HepG2 (cell line): ENCODE results near the gene ATRX. TPM values are rescaled to one million over a fixed set of nuclear protein-coding genes. Genes with fewer than 3 reads are reported as not detected.
"Not testable (repeated sequence)": the region's sequence is repeated elsewhere in the genome, so short reads cannot be mapped to it uniquely, and the experiment has no call there.

Experiments
- ATAC-seq: fragments of 200-7000 bp; cut with Tn5 transposase; 3 replicates; pipeline ENCODE4 v1.9.1; 2020; ENCODE audit warnings: mild to moderate bottlenecking, moderate library complexity
- BruUV-seq: library from RNA; stranded (reverse); fragments of 400-500 nt; replicated peaks from 2 replicates; lab custom pipeline; 2021; lab: Mats Ljungman, UMichigan
- CTCF ChIA-PET: fragments of 300-600 bp; formaldehyde crosslinking; extraction: SDS; loops from one replicate; lab custom pipeline; 2021; ENCODE audit warnings: low total read pairs, inconsistent platforms, low intra/inter-chr PET ratio; lab: Yijun Ruan, JAX
- POLR2A ChIA-PET: fragments of 350-600 bp; sonication (Branson Sonifier 250); formaldehyde crosslinking; loops from one replicate; lab custom pipeline; 2020; ENCODE audit warnings: antibody characterized with exemption, inconsistent platforms; lab: Yijun Ruan, JAX
- DNase-seq: peaks from one replicate; pipeline ENCODE4 v3.0.0-alpha.2; 2015; ENCODE audit warnings: low spot score
- FAIRE-seq: peaks from 3 replicates; lab custom pipeline; 2011; peaks lifted over from hg19 to GRCh38; lab: Jason Lieb, UNC
- H2AFZ ChIP-seq: one replicate; pipeline ENCODE4 v1.6.1; 2011; ENCODE audit warnings: low read length, inconsistent platforms
- H3K27ac ChIP-seq: fragments of 300-600 bp; 3 replicates; pipeline ENCODE4 v1.8.0; 2011; ENCODE audit warnings: mixed run types, mild to moderate bottlenecking, mixed read lengths, low read length, inconsistent platforms; ENCODE audit not compliant: insufficient read depth; ENCODE audit errors: extremely low read length
- H3K27me3 ChIP-seq, 2 experiments: fragments of 200-600 bp in 1 of 2; 2 replicates in 1 of 2; 3 replicates in 1 of 2; pipeline versions ENCODE4 v1.6.0 to v1.8.0; 2011; ENCODE audit warnings: low read length in 2 of 2, mild to moderate bottlenecking in 2 of 2, moderate library complexity in 2 of 2, inconsistent platforms in 1 of 2; ENCODE audit not compliant: insufficient read depth in 2 of 2, control insufficient read depth in 1 of 2
- H3K36me3 ChIP-seq, 2 experiments: fragments of 200-600 bp in 1 of 2; replicated peaks in 1 of 2; 2 replicates in 1 of 2; 3 replicates in 1 of 2; pipeline versions ENCODE4 v1.5.1 to v1.8.0; 2011; ENCODE audit warnings: low read length in 2 of 2, inconsistent platforms in 1 of 2; ENCODE audit not compliant: insufficient read depth in 2 of 2, control insufficient read depth in 1 of 2
- H3K4me1 ChIP-seq: 2 replicates; pipeline ENCODE4 v1.5.1; 2012; ENCODE audit warnings: low read length, inconsistent platforms; ENCODE audit not compliant: insufficient read depth
- H3K4me2 ChIP-seq: 2 replicates; pipeline ENCODE4 v1.6.0; 2011; ENCODE audit warnings: low read depth, low read length, inconsistent platforms
- H3K4me3 ChIP-seq, 3 experiments: fragments of 200-600 bp in 1 of 3; sonication (generic), shearing (Covaris generic) in 1 of 3; replicated peaks in 1 of 3; 2 replicates each; pipeline ENCODE4 v1.5.1; 2011 to 2016; ENCODE audit warnings: low read length in 3 of 3, inconsistent platforms in 2 of 3, low read depth in 2 of 3, mild to moderate bottlenecking in 2 of 3, control low read depth in 1 of 3, mixed read lengths in 1 of 3; ENCODE audit not compliant: insufficient read depth in 1 of 3
- H3K79me2 ChIP-seq: one replicate; pipeline ENCODE4 v1.6.1; 2011; ENCODE audit warnings: low read length, inconsistent platforms; ENCODE audit not compliant: insufficient read depth
- H3K9ac ChIP-seq: 2 replicates; pipeline ENCODE4 v1.6.0; 2011; ENCODE audit warnings: mild to moderate bottlenecking, low read depth, low read length, inconsistent platforms; ENCODE audit not compliant: insufficient read depth
- H3K9me3 ChIP-seq: 2 replicates; pipeline ENCODE4 v1.5.1; 2012; ENCODE audit warnings: mild to moderate bottlenecking, low read length
- H4K20me1 ChIP-seq: 2 replicates; pipeline ENCODE4 v1.6.0; 2011; ENCODE audit warnings: inconsistent platforms, mild to moderate bottlenecking, low read length, moderate library complexity; ENCODE audit not compliant: insufficient read depth
- NCOA1 ChIP-seq: sonication (generic); formaldehyde crosslinking; IDR thresholded peaks from 2 replicates; pipeline ENCODE4 v1.9.0; 2021; ENCODE audit warnings: missing genetic modification reagents
- ZBTB33 ChIP-seq: sonication (generic); formaldehyde crosslinking; IDR thresholded peaks from 2 replicates; pipeline ENCODE4 v1.4.0; 2020; ENCODE audit warnings: missing genetic modification reagents
- ZFP41 ChIP-seq: sonication (generic); formaldehyde crosslinking; IDR thresholded peaks from 2 replicates; pipeline ENCODE4 v1.4.0; 2020; ENCODE audit warnings: mild to moderate bottlenecking, missing genetic modification reagents, borderline replicate concordance
- ZNF24 ChIP-seq: fragments of 450-650 bp; IDR thresholded peaks from 2 replicates; pipeline ENCODE4 v1.6.1; 2017; ENCODE audit warnings: antibody characterized with exemption, mild to moderate bottlenecking
- ZNF441 ChIP-seq: sonication (generic); formaldehyde crosslinking; IDR thresholded peaks from 2 replicates; pipeline ENCODE4 v1.7.0; 2021; ENCODE audit warnings: missing genetic modification reagents, borderline replicate concordance
- ZNF746 ChIP-seq: sonication (generic); formaldehyde crosslinking; IDR thresholded peaks from 2 replicates; pipeline ENCODE4 v1.8.0; 2022; ENCODE audit warnings: mild to moderate bottlenecking, missing genetic modification reagents
- WGBS: methylation state at CpG from one replicate; pipeline ENCODE4 v1.1.6; 2017; ENCODE audit warnings: low lambda C conversion rate; 5-methylcytosine and 5-hydroxymethylcytosine counted together
- in situ Hi-C: cut with HindIII; loops from 2 replicates; pipeline ENCODE4 v1.10.0; 2017; ENCODE audit warnings: low pct_unique_long_range_greater_than_20kb; ENCODE audit not compliant: extremely low pct_ligation_motif_present
- intact Hi-C: fragments of 100-400 bp; cut with micrococcal nuclease; formaldehyde crosslinking; loops from one replicate; pipeline ENCODE4 v1.10.0; 2022; ENCODE audit not compliant: unreplicated experiment
- polyA plus RNA-seq, 8 experiments: library from polyadenylated mRNA; depleted of rRNA in 3 of 8; stranded (reverse) in 7 of 8; unstranded in 1 of 8; fragments of >200 nt; fragmentation: Illumina TruSeq in 4 of 8; extraction: Trizol in 4 of 8; gene quantifications; 2 replicates each; pipeline versions ENCODE4 v1.2.1 to v1.2.3, GENCODE V29; 2011 to 2016; ENCODE audit warnings: low read depth in 4 of 8, missing spikeins in 1 of 8, mixed read lengths in 1 of 8; ENCODE audit not compliant: insufficient read depth in 1 of 8
- total RNA-seq, 5 experiments: library from RNA; depleted of rRNA; stranded (reverse); fragments of >200 nt; fragmentation: Illumina TruSeq; extraction: Trizol; gene quantifications; 2 replicates each; pipeline ENCODE4 v1.2.3, GENCODE V29; 2016; ENCODE audit warnings: low read depth in 1 of 5
- TF ChIP-seq, protein P1 (sequence below): IDR thresholded peaks from 2 replicates; pipeline ENCODE4 v1.6.1; 2016; ENCODE audit warnings: low read depth
- TF ChIP-seq, protein P2 (sequence below): IDR thresholded peaks from 2 replicates; pipeline ENCODE4 v1.6.1; 2016; ENCODE audit warnings: mild to moderate bottlenecking, missing biosample characterization, missing genetic modification reagents

ATRX gene
- total and polyA plus RNA-seq, 2 of the 13 experiments (the other 11 are each of a cell fraction or from before 2014, with no cell fraction given), result 26.1 to 44.5 TPM

- H3K9me3 ChIP-seq, intact Hi-C loops, H3K4me1 ChIP-seq, H3K9ac ChIP-seq, ATAC-seq, in situ Hi-C loops, H2AFZ ChIP-seq, H3K4me2 ChIP-seq, H4K20me1 ChIP-seq, H3K36me3 ChIP-seq, FAIRE-seq, CTCF ChIA-PET, H3K4me3 ChIP-seq, POLR2A ChIA-PET, BruUV-seq, H3K79me2 ChIP-seq, DNase-seq, H3K27me3 ChIP-seq, H3K27ac ChIP-seq: not testable (repeated sequence)
- WGBS, result 96% methylated on average over 2 of the region's 2 CpGs
These were observed 254.8 kb downstream of the ATRX start for GRCh38 chrX:77531261-77531660.

- Histone ChIP-seq H3K27me3 (no peaks in the 10 kb centered on the region), H3K4me1 (no peaks in the 10 kb centered on the region), H3K4me3 (no peak overlapping the region), H3K27ac (no peak overlapping the region), H3K9me3 (no peaks in the 10 kb centered on the region), H2AFZ (no peak overlapping the region), H4K20me1 (no peaks in the 10 kb centered on the region), H3K4me2 (no peak overlapping the region), H3K79me2 (no peaks in the 10 kb centered on the region), H3K36me3 (no peaks in the 10 kb centered on the region), H3K9ac (no peak overlapping the region)
- CTCF ChIA-PET, result no interaction called here
- DNase-seq (no peak), FAIRE-seq (no peak), ATAC-seq (no peak)
- no CpG with 5 or more reads among the region's 7 CpGs for WGBS
- POLR2A ChIA-PET, result no interaction called here
- TF ChIP-seq ZBTB33, result no peak
- TF ChIP-seq, protein P1, sequence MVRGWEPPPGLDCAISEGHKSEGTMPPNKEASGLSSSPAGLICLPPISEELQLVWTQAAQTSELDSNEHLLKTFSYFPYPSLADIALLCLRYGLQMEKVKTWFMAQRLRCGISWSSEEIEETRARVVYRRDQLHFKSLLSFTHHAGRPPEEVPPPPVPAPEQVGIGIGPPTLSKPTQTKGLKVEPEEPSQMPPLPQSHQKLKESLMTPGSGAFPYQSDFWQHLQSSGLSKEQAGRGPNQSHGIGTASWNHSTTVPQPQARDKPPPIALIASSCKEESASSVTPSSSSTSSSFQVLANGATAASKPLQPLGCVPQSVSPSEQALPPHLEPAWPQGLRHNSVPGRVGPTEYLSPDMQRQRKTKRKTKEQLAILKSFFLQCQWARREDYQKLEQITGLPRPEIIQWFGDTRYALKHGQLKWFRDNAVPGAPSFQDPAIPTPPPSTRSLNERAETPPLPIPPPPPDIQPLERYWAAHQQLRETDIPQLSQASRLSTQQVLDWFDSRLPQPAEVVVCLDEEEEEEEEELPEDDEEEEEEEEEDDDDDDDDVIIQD (CRISPR knock-in tag), result no peak
- TF ChIP-seq ZNF441 (CRISPR knock-in tag), result no peak
- no peak for TF ChIP-seq ZNF746 (CRISPR knock-in tag)
- TF ChIP-seq, protein P2, sequence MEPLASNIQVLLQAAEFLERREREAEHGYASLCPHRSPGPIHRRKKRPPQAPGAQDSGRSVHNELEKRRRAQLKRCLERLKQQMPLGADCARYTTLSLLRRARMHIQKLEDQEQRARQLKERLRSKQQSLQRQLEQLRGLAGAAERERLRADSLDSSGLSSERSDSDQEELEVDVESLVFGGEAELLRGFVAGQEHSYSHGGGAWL (CRISPR knock-in tag), result no peak
- TF ChIP-seq ZNF24, result no peak
- no peak for TF ChIP-seq NCOA1 (CRISPR knock-in tag)
- TF ChIP-seq ZFP41 (CRISPR knock-in tag), result no peak
- intact Hi-C loops, result no loop called here
- BruUV-seq, result no TSS peak
- in situ Hi-C loops, result no loop called here
These were observed 258.0 kb downstream of the ATRX start for GRCh38 chrX:77528034-77528433.
